Measurements from ENCODE around the gene TTLL10.

Gene TTLL10

DNA sequence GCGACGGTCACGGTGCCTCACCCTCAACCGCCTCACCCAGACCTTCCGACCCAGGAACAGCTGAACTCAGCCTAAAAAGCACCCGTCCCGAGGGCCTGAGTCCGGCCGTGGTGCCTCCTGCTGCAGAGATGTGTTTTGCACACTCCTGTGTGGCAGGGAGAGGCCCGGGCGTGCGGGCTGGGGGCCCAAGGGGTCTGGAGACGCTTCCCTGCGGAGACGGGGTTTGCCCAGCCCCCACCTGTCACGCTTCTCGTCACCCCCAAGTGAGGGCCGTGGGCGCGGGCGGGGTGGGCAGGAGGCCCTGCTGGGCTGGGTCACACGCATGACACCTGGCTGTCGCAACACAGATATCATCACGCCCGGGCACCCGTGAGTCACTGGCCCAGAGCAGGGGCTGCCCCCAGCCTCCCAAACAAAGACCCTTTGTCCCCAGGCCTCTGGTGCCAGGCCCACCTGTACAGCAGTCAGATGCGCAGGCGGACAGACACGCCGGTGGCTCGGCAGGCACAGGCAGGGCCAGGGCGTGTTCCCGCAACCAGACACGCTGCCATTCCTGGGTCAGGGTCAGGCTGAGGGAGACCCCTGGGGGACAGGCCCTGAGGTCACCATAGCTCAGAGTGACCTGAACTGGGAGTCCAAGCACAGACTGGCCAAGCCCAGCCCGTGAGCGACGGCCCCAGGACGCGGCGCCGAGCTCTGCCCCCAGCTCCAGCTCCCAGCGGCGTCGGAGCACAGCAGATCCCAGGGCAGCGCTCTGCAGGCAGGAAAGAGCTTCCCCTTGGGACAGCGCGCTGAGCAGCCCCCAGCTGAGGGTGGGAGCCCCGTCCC, 64.4 kb downstream of the TTLL10 start:
- DNase-seq, result no peak

DNA sequence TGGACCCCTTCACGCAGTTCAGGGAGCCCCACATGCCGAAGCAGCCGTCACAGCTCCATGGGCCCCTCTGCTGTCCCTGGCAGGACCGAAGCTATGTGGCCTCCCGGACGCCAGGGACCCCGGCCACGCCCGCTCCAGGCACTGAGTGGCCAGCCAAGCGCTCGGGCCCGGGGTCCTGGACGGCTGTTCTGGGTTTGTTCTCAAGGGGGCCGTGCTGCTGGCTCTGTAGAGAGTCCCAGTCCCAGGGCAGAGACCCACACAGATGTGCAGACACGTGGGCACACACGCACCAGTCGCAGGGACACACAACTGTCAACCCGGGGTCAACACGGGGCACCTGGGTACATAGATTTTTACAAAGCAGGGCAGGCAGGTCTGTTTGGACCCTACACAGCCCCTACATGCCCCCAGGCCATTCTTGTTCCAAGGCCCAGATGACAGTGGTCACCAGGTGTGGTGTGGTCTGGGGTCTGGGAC, 65.1 kb downstream of the TTLL10 start:
- no peak for DNase-seq

DNA sequence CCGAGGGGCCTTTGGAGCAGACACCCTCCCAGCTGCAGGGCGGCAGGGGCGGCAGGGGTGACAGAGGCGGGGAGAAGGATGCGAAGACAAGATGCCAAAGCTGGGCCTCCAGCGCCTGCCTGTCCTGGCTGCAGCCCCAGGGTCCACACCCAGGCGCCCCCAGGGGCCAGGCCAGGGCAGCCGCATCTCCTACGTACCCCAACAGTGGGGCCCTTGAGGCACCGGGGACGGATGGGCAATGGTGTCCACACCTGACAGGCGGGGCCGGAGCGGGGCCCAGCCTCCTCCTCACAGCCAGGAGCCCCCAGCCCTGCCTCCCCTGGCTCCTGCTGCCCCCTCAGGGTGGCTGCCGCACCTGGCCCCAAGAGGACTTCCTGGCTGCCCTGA, 65.5 kb downstream of the TTLL10 start:
- DNase-seq, result no peak

DNA sequence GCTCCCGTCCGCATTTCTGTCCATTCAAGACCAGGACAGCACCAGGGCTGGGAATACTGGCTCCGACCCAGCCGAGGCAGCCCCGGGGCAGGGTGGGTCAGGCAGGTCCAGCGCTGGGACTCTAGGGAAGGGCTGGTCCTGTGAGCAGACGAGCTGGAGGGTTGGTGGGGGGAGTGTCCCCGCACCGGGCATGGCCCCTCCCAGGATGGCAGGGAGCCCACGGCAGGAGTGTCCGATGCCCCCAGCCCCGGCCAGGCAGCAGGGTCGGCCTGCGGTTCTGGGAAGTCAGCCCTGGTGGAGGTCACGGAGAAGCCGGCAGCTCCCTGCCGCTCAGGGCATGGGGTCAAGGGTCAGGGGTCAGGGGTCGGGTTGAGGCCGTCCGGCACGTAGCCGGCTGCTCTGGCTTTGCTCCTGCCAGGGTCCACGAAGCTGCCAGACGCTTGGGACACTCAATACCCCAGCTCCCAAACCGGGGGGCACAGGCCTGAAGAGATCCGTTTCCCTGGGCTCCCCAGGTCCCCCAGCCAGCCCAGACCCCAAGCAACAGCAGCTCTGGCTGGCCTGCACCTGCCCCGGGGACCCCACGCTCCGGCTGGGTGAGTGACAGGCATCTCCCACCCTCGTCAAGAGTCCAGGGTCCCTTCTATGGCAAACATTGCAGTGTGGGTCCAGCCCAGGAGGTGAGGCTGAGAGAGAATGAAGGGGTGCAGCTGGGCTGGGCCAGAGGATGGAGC, 66.1 kb downstream of the TTLL10 start:
- no peak for DNase-seq

DNA sequence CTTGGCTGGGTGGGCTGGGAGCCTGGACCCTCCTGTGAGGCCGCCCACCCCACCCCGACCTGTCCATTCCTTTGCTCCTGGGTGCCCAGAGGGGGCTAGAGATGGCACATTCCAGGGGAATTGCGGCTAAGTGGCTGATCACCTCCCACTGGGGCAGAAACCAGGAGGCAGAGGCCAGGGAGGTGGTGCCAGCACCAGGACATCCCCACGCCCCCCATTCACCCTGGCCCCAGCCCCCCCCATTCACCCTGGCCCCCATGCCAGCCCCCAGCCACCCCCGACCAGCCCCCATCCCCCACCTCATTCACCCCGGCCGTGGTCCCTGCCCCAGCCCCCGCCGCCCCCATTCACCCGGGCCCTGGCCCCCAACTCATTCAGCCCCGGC, 66.7 kb downstream of the TTLL10 start:
- DNase-seq, result no peak

DNA sequence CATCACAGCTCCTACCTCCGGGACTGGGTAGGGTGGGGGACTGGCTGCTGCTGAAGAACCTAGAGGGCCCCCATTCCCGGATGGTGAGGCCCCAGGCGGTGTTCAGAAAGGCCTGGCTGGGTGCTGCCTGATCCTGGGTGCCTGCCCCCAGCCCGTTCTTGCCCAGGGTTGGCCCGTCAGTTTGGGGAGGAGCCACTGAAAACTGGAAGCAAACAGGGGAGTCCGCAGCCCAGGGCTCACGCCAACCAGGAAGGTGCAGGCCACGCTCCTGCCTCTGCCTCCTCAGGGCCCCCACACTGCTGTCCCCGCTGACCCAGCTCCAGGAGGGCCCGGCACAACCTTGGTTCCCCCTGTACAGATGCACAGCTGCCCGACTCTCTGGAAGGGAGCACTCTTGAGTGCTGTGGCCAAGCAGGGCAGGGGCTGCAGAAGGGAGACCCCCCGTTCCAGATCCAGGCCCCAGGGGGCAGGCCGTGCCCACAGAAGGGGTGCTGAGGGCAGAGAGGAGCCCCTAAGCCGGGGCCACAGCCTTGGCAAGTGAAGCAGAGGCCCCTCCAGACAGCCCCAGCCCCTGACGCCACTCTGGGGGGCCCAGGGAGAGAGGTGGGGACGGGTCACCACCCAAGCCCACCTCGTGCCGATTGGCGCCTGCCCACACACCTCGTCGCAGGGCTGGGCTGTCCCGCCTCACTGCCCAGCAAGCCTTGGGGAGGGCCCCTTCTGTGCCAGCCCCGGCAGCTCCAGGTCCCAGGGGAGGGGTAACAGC, 67.3 kb downstream of the TTLL10 start:
- DNase-seq, result no peak

DNA sequence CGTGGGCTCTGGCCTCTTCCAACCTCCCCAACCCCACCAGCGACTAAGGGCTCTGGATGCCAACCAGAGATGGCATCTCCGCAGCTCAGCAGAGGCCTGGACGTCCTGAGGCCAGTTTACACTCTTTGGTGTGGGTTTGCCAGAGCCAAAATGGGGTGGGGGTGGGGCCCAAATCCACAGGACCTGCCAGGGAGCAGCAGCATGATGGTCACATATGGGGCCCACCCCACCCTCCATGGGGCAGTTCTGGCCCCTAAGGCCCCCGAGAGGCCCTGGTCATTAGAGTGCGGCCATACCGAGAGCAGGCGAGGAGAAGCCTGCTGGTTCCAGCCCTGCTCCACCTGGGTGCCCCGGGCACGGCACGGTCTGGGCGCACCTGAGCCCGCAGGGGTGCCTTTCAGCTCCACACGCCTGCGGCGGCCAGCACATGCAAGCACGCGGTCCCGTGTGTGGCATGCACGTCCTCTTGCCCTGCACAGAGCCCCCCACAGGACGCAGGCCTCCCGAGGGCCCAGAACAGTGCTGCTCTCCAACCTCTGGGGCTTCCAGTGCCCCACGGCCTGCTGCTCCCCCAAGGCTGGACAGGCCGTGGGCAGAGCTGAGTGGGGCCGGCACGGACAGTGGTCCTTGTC, 68.0 kb downstream of the TTLL10 start:
- DNase-seq, result no peak

DNA sequence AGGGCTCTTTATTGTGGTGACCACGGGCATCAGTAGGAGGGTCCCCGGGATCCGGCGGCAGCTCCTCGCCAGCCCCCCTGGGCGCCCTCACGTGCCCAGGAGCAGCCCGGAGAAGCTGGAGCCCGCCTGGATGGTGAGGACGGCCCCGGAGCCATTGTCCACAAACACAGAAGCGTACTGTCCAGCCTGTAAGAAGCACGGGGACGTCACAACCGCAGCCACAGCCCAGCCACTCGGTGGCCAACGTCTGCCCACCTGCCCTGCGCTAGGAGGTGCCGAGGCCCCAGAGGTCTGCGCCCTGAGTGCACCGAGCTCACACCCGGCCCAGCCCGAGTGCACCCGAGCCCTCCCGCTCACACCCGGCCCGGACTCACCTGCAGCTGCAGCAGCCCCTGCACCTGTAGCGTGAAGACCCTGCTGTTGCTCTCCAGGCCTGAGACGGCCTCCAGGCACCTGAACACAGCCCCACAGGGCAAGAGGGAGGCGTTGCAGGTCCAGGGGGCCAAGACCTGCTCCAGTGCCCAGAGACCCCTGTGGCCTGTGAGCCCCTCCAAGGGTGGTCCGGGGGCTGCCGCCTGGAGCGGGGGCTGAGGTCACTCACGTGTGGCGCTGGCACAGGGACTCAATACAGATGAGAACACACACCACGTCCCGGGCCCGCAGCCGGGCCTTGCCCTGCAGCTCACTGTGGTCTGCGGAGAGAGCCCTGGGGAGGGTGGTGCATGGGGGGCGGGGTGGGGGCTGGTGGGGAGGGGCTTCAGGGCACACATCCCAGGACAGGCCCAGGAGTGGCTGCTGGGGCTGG, 69.0 kb downstream of the TTLL10 start:
- DNase-seq, result no peak

DNA sequence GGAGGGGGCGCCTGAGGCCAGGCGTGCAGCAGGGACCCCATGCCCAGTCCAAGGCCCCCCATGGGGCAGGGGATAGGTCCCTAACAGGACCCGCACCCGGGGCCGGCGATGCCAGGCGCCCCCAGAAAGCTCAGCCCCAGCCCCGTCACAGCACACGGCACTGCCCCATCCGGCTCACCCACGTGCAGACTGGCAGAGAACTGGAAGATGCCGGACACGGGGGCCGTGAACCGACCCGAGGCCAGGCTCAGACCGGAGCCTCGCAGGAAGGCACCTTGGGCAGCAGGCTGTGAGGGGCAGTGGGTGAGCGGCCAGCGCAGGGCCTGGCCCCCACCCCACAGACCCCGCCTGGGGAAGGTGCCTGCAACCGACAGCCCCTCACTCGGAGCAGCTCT, 69.6 kb downstream of the TTLL10 start:
- no peak for DNase-seq

DNA sequence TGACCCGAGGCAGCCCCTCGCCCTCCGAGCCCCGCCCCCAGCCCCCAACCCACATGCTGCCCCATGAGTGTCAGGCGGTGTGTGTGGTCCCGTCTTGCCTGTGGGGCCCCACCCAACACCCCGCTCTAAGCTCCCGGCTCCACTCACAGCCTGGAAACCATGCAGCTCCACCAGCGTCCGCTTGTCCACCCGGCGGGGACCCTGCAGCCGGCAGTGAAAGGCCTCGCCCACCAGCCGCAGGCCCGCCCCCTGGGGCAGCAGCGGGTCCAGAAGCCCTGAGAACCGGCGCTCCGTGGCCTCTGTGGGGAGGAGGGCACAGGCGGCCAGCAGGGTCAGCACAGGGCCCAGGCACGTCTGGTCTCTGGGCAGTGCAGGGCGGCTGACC, 70.1 kb downstream of the TTLL10 start:
- no peak for DNase-seq

DNA sequence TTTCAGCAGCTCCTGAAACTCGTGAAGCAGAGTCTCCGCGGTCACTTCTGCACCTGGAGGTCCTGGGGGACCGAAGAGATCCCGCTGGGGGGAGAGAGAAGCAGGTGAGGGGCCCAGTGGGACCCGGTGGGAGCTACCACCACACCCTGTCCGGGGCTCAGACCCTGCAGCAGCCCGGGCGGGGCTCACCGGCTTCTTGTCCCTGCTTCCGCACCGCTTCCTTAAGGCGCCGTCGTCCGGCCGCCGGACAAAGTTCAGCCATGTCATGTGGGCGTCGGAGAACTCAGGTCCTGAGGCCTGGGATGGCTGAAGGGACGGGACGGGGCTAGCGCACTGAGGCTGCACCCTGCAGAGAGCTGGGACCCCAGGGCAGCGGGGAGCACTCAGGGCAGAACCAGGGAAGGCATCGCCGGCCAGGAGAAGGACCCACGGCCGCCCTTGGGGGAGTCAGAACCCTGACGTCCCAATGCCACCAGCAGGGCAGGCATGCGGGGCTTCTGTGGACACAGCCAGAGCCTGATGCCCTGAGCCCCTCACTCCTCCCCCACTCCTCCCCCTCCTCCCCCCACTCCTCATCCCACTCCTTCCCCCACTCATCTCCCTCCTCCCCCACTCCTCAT, 70.6 kb downstream of the TTLL10 start:
- no peak for DNase-seq

DNA sequence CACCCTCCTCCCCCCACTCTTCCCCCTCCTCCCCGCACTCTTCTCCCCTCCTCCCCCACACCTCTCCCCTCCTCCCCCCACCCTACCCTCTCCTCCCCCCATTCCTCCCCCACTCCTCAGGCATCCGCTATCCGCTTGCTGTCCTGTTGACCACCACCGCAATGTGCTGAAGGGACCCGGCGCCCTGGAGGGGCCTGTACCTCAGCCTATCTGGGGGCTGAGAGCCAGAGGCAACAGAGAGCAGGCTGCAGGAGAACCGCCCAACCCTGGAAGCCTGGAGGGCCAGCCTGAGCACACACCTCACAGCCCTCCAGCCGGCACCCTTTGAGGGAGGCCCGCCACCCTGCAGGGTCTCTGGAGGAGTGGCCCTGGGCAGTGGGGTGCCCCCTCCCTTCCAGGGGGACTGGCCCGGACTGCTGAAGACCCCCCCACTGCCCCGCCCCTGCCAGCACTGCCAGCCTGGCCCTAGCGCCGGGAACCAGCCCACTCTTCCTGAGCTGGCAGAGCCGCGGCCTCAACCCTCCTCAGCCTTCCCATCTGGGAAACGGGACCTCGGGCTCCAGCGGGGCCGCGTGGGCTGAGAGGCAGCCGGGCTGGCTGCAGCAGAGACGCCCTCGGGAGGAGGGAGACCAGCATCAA, 71.6 kb downstream of the TTLL10 start:
- no peak for DNase-seq

DNA sequence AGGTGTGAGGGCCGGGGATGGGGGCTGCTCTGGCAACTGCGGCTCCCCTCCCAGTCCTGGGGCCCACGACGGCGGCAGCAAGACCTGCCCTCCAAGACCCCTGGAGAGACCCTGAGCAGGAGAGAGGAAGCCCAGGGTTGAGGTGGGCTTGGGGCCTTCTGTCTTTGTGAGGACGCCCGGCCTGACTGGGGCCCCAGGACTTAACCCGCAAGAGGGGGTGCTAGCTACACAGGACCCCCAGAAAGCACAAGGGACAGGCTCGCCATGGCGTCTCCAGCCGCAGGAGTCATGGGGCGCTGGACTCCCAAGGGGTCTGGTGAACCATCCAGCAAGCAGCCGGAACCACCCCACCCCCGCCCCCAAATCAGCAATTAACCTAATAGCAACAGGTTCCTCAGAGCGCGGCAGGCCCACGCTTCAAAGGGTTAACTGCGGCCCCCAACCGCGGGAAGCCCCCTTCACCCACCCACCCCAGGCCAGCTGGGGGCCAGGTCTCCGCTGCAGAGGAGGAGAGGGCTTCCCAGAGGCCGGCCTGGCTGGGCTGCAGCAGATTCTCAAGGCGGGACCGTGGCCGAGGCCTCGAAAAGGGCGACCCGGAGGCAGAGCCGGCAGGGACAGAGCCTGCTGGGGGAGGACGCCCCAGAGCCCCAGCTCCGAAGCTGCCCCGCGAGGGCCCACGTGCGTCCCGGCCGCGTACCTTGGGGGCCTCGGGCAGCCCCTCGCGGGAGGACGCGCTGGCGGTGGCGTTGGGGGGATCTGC, 72.3 kb downstream of the TTLL10 start:
- no peak for DNase-seq

DNA sequence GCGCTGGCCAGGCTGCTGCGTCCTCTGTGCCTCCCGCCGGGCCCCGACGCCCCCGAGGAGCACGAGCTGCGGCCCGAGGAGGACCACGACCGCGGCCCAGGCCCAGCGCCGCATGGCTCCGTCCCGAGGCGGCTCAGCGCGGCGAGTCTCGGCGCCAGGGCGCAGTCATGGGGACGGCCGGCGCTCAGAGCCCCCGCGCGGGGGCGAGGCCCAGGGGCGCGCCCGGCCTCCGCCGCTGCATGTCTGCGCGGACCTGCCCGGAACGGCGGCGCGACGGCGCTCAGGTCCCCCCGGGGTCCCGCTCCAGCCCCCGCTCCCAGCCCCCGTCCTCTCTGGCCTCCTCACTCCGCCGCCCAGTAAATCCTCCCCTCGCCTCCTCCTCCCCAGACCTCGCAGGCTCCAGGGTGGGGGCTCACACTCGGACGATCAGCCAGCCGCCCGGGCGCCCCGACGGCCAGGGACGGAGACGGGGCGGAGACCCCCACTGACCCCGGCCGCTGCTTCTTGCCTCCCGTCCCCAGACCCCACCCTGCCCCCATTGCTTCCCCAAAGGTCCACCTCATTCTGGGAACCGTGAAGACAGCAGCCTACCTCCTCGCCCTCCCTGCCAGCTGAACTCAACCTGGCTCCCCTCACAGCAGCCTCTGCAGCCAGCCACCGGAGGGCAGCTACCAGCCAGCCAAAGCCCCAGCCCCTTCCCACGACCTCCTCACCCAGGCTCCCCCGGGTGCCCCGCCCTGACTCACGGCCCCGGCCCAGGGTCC, 73.1 kb downstream of the TTLL10 start, which contains the start of gene C1QTNF12:
Gene C1QTNF12, minus strand, starts transcription at position 146 of the 764 bp plus-strand sequence. Its CDS starts 32 bp downstream, at position 114.
- no peak for DNase-seq

DNA sequence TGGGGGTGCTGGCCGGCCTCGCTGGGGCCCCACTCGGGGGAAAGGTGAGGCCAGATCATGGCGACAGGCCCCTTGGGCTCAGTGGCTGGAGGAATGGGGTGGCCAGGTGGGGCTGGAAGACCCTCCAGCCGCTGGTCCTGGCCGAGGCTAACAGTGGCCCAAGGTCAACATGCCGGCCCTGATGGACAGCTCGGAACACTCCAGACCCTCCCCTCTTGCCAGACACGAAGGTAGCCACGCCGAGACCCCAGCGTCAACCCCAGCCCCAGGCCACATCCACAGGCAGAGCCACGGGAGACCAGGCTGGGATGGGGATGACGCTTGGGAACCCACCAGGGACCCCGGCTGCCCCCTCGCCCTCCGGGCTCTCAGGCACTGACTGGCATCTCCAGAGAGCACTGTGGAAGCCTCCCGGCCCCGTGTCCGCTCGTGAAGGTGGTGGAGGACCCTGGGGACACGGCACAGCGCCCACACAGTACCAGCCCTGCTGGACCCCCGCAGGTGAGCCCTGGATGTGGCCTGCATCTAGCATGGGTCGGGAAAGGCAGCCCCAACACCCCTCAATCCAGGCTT, 73.7 kb downstream of the TTLL10 start:
- DNase-seq, result no peak
